CD1c-positive myeloid dendritic cell (primary cell): ENCODE results near the gene NADSYN1.
"Not testable (repeated sequence)": the region's sequence is repeated elsewhere in the genome, so short reads cannot be mapped to it uniquely, and the experiment has no call there.

Experiments
- DNase-seq: peaks from one replicate; pipeline ENCODE4 v3.0.0-alpha.2; 2016; ENCODE audit errors: extremely low spot score

The NADSYN1 gene

DNA sequence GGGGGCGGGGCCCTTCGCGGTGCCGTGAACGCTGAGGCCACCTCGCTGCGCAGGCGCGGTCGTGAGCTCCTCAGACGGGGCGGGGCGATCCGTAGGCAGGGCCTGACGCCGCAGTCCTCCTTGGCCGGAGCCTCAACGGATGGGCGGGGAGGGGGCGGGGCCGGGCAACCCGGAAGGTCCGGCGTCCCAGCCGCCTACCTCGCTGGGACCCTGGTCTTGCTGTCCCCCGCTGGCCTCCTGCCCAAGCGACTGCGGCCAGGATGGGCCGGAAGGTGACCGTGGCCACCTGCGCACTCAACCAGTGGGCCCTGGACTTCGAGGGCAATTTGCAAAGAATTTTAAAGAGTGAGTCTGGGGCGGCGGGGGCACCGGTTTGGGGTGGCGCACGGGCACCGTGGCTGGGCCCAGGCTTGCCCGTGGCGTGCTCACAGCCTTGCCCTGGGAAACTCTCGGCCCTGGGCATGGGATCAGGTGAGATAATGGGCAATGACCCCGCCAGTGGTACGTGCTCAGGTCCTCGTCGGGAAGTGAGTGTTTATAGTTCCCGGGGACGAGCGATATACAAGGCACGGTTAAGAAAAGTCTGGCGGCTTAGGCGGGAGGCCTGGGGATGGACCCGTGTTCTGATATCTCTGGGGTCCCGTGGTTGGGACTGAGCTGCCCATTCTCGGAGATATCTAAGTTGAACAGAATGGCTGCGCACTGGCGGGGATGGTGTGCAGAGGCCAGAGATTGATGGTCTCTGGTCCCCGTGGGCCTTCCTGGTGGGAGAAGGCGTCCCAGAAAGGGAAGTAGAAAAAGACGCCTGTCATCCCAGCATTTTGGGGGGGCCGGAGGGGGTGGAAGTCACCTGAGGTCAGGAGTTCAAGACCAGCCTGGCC, at the start of gene NADSYN1:
NADSYN1 (plus strand) TSS at position 167 of the 881 bp plus-strand sequence; CDS start at position 261, 94 bp downstream.
- peak; percentile 98 for DNase-seq

- no peak for DNase-seq
These were observed 48.8 kb upstream of the NADSYN1 start for GRCh38 chr11:71404209-71404608.

DNA sequence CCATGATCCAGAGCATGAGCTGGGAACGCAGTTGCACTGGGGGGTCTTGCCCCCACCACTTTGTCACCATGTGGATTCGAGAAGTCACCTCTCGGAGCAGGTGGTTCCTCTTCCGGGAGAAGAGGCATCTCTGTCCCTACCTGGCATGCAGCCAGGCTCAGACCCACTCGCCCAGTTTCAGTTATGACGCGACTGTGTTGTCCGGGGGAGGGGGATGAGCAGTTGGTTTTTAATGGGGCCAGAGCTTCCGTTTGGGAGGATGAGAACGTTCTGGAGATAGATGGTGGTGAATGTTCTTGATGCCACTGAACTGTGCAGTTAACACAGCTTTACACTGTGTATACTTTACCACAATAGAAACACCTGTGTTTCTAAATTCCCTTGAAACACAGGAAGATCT, 46.3 kb upstream of the NADSYN1 start:
- DNase-seq: no peak

DNA sequence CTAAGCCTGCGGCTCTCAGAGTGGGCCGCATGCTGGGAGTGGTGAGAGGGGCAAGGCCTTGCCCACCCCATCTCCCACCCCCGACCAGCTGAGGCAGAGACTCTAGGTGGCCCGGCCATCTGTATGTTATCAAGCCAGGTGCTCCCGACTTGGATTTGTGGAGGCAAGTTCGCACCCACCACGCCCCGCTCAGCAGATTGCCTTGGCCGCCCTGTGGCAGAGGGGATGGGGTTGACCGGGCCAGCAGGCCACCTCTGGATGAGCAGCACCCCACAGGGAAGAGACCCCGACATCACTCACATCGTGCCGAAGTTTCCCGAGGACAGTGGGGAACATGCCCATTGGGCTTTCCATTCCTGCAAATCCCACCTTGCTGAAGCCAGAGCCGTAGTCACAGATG, 45.6 kb upstream of the NADSYN1 start:
- no peak for DNase-seq

DNA sequence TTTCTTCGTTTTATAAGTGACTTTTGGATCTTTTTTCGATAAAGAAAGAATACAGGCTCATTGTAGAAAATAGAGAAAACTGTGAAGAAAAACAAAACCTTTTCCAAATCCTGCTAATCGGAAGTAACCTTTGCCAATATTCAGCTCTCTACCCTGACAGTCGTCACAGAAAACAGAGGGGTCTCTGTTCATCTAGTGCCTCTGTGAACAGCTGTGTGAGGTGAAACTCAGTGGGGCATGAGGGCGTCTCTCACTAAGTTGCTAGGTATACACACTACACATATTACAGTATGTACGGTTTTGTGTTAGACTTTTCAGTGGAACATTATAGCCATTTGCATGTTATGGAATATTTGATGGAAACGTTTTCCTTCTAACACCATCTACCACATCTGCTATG, 44.2 kb upstream of the NADSYN1 start:
- no peak for DNase-seq

DNA sequence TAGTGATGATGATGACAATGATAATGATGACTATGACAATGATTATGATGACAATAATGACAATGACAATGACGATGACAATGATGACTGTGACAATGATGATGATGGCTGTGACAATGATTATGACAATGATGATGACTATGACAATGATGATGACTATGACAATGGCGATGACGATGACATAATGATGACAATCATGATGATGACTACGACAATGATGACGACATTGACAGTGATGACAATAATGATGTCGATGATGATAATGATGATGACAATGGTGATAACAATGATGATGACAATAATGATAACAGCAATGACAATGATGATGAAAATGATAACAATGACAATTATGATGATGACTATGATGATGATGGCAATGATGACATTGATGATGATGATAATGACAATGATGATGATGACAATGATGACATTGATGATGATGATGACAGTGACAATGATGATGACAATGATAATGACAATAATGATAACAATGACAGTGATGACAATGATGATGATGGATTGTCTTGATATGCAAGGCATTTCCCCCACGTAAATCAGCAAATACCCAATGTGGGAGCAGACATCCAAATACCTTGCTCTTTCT, 42.5 kb upstream of the NADSYN1 start:
- DNase-seq: no peak

DNA sequence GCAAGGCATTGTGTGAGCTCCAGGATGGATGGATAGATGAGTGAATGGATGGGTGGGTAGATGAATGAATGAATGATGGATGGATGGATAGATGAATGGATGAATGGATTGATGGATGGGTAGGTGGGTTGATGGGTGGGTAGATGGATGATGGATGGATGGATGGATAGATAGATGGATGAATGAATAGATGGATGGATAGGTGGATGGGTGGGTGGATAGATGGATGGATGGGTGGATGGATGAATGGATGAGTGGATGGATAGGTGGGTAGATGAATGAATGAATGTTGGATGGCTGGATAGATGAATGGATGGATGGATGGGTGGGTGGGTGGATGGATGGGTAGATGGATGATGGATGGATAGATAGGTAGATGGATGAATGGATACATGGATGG, 38.4 kb upstream of the NADSYN1 start:
- no peak for DNase-seq

DNA sequence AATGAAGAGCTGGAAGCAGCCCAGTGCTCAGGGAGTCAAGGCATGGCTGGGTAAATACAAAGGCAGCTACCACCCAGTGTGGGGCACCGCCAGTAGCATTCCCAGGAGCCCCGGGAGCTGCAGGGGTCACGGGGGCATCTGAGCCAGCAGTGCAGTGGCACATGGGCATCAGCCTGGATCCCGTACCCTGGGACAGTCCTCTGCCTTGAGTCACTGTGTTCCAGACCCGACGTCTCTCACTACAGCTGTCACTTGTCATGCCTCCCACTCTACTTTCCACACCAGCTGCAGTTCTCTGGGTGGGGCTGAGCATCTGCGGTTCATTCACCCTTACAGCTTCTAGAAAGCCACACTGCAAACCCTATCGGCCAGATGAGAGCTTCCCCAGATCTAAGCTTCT, 34.4 kb upstream of the NADSYN1 start:
- no peak for DNase-seq

- DNase-seq: peak; percentile 42
These were observed 32.4 kb upstream of the NADSYN1 start for GRCh38 chr11:71420455-71421241.

DNA sequence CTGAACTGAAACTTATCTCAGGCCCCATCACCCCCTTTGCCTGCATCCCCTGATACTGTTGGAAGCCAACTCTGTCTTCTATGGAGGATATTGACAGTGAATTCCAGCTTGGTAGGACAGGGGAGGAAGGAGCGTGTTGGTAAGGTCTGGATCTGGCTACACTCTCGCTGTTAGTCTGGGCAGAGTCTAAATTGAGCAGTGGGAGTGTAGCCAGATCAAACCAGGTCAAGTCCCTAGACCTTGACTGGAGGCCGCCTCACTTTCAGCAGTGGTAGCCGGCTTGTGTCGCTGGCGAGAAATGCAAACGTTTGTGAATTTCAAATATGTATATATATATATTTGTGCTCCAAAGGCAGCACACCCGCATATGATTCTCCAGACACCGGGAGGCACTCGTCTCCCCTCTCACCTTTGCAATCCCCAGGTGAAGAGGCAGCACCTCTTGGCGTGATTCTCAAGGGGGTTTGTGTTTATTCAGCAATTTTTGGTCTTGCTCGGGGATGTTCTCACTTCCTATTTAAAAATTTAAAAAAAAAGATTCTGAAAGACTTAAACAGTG, 31.5 kb upstream of the NADSYN1 start:
- no peak for DNase-seq

- not testable (repeated sequence) for DNase-seq
These were observed 30.7 kb upstream of the NADSYN1 start for GRCh38 chr11:71422318-71422717.

DNA sequence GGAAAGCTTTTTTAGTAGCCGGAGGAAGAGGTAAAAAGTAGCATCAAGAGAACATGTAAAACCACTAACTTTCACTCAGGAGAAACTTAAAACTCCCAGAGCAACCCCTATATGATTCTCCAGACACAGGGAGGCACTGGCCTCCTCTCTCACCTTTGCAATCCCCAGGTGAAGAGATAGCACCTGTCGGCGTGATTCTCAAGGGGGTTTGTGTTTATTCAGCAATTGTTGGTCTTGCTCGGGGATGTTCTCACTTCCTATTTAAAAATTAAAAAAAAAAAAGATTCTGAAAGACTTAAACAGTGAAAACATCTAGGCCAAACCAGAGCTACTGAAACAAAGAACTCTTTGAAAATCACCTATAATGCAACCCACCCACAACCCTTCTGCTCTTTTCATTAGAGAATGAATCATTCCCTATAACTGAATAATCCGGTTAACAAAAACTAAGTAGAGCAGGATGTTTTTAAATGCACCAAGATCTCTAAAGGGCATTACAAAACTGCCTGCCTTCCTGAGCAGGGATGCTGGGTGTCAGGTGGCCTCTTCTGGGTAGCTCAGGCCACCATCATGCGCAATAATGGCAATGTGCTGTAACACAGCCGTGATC, 29.7 kb upstream of the NADSYN1 start:
- no peak for DNase-seq

GRCh38 chr11:71425409-71425808, 27.6 kb upstream of the NADSYN1 start:
- DNase-seq: no peak

DNA sequence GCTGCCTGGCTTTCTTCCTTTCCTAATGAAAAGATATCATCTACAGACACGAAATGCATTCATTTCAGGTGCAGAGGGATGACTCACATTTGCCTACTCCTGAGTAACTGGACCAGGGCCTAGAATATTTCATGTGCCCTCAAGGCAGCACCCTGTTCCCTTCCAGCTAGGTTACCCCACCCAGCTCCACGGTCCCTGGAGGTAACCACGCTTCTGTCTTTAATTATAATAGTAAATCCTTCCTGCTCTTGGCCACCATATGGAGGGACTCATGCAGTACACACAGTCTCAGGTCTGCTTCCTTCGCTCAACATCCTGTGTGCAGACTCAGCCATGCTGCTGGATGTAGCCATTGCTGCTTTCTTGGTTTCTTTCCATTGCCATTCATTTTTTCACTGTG, 27.1 kb upstream of the NADSYN1 start:
- no peak for DNase-seq

DNA sequence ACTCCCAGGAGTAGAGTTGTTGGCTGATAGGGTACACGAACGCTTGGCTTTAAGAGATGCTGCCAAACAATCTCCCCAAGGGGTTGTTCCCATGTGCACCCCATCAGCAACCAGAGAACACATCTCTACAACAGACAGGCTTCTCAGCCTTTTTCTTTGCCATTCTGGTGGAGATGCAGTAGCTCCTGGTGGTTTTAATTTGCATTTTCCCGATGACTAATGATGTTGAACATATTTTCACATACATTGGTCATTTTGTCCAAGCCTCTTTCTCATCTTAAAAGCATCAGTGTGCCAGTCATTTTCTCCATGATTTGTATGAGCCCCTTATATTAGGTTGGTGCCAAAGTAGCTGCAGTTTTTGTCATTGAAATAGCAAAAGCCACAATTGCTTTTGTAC, 26.6 kb upstream of the NADSYN1 start:
- DNase-seq: no peak

- no peak for DNase-seq
These were observed 24.1 kb upstream of the NADSYN1 start for GRCh38 chr11:71428861-71429435.

GRCh38 chr11:71429701-71430100, 23.3 kb upstream of the NADSYN1 start:
- no peak for DNase-seq

GRCh38 chr11:71430166-71430565, 22.8 kb upstream of the NADSYN1 start:
- no peak for DNase-seq

- no peak for DNase-seq
These were observed 21.7 kb upstream of the NADSYN1 start for GRCh38 chr11:71431271-71431670.

GRCh38 chr11:71432761-71433647, 20.0 kb upstream of the NADSYN1 start:
- no peak for DNase-seq
